HG03108 (cell line): ENCODE data around the gene ZNF385A.

Experiments used
- ATAC-seq: cut with Tn5 transposase; IDR thresholded peaks from one replicate; pipeline ENCODE4 v1.9.1; 2021; ENCODE audit warnings: moderate library complexity; ENCODE audit not compliant: unreplicated experiment

ZNF385A gene

GRCh38 chr12:54416687-54417603 is 32.4 kb upstream of the ZNF385A start:
- no peak for ATAC-seq

- ATAC-seq: no peak
Measured at GRCh38 chr12:54415221-54415929, 30.8 kb upstream of the ZNF385A start.

- peak; percentile 70 for ATAC-seq
Measured at GRCh38 chr12:54413284-54414190, 29.0 kb upstream of the ZNF385A start.

- ATAC-seq: peak; percentile 25
Measured at GRCh38 chr12:54412786-54413185, 28.3 kb upstream of the ZNF385A start.

- ATAC-seq: no peak
Measured at GRCh38 chr12:54412348-54412747, 27.8 kb upstream of the ZNF385A start.

- ATAC-seq: no peak
Measured at GRCh38 chr12:54411391-54412241, 27.1 kb upstream of the ZNF385A start.

- no peak for ATAC-seq
Measured at GRCh38 chr12:54409267-54409666, 24.7 kb upstream of the ZNF385A start.

GRCh38 chr12:54407183-54407905 is 22.8 kb upstream of the ZNF385A start:
- no peak for ATAC-seq

GRCh38 chr12:54405573-54405972 is 21.0 kb upstream of the ZNF385A start:
- ATAC-seq: no peak

GRCh38 chr12:54405106-54405505 is 20.6 kb upstream of the ZNF385A start:
- no peak for ATAC-seq

- ATAC-seq: no peak
Measured at GRCh38 chr12:54404061-54405004, 19.8 kb upstream of the ZNF385A start.

GRCh38 chr12:54401119-54401518 is 16.6 kb upstream of the ZNF385A start:
- ATAC-seq: no peak

GRCh38 chr12:54398995-54399793 is 14.7 kb upstream of the ZNF385A start:
- no peak for ATAC-seq

- ATAC-seq: no peak
Measured at GRCh38 chr12:54398218-54398617, 13.7 kb upstream of the ZNF385A start.

GRCh38 chr12:54397157-54397556 is 12.6 kb upstream of the ZNF385A start:
- no peak for ATAC-seq

GRCh38 chr12:54395545-54395944 is 11.0 kb upstream of the ZNF385A start:
- no peak for ATAC-seq

GRCh38 chr12:54394986-54395385 is 10.5 kb upstream of the ZNF385A start:
- no peak for ATAC-seq
